Mammary epithelial cell (primary cell): Measurements from ENCODE around the gene INHBC.
"Not testable (repeated sequence)": the region's sequence is repeated elsewhere in the genome, so short reads cannot be mapped to it uniquely, and the experiment has no call there.

Source experiments
- EZH2 ChIP-seq: IDR thresholded peaks from 2 replicates; pipeline ENCODE4 v1.6.1; 2012; ENCODE audit warnings: low read length, inconsistent platforms, borderline replicate concordance
- TF ChIP-seq, protein P1 (sequence below), 2 donors: IDR thresholded peaks in 1 of 2; conservative IDR thresholded peaks in 1 of 2; 2 replicates each; pipeline ENCODE4 v1.5.1; 2011 to 2012; ENCODE audit warnings: inconsistent platforms in 2 of 2, low read length in 2 of 2, mild to moderate bottlenecking in 2 of 2, control low read depth in 1 of 2, low read depth in 1 of 2; ENCODE audit not compliant: insufficient read depth in 1 of 2; ENCODE audit errors: extremely low read depth in 1 of 2

GRCh38 chr12:57426948-57427347, 7.6 kb upstream of the INHBC start:
- TF ChIP-seq, protein P1, sequence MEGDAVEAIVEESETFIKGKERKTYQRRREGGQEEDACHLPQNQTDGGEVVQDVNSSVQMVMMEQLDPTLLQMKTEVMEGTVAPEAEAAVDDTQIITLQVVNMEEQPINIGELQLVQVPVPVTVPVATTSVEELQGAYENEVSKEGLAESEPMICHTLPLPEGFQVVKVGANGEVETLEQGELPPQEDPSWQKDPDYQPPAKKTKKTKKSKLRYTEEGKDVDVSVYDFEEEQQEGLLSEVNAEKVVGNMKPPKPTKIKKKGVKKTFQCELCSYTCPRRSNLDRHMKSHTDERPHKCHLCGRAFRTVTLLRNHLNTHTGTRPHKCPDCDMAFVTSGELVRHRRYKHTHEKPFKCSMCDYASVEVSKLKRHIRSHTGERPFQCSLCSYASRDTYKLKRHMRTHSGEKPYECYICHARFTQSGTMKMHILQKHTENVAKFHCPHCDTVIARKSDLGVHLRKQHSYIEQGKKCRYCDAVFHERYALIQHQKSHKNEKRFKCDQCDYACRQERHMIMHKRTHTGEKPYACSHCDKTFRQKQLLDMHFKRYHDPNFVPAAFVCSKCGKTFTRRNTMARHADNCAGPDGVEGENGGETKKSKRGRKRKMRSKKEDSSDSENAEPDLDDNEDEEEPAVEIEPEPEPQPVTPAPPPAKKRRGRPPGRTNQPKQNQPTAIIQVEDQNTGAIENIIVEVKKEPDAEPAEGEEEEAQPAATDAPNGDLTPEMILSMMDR (conservative IDR thresholded peaks at IDR 0.05 in 1 of 2, IDR thresholded peaks at IDR 0.05 in 1 of 2; ENCODE audit: extremely low read depth in 1 of 2, insufficient read depth in 1 of 2, low read depth in 1 of 2, low read length in 2 of 2): not testable (repeated sequence)
- TF ChIP-seq EZH2: not testable (repeated sequence)
